WTC11 (cell line): ENCODE measurements around the gene RASSF1. TPM values are rescaled to one million over a fixed set of nuclear protein-coding genes. Genes with fewer than 3 reads are reported as not detected.

Experiments
- ATAC-seq: fragments of 200-7000 bp; cut with Tn5 transposase; 2 replicates; pipeline ENCODE4 v1.10.0; 2021; ENCODE audit warnings: mild to moderate bottlenecking, moderate library complexity
- CTCF ChIA-PET: fragments of 300-600 bp; sonication (Branson Sonifier 250); formaldehyde crosslinking; loops from one replicate; lab custom pipeline; 2021; ENCODE audit warnings: antibody characterized with exemption; lab: Charles Lee
- POLR2A ChIA-PET: fragments of 350-600 bp; sonication (Branson Sonifier 250); formaldehyde crosslinking; loops from one replicate; lab custom pipeline; 2021; ENCODE audit warnings: antibody characterized with exemption; lab: Charles Lee
- DNase-seq: peaks from one replicate; pipeline ENCODE4 v3.0.0; 2021; ENCODE audit warnings: low spot score
- H3K27ac Mint-ChIP-seq: 2 replicates; pipeline ENCODE4 v1.8.0; 2021; ENCODE audit warnings: mixed read lengths
- H3K27me3 Mint-ChIP-seq: 2 replicates; pipeline ENCODE4 v1.8.0; 2021; ENCODE audit warnings: low read depth, mild to moderate bottlenecking, moderate library complexity, mixed read lengths
- H3K36me3 Mint-ChIP-seq: 2 replicates; pipeline ENCODE4 v1.8.0; 2021; ENCODE audit warnings: mixed read lengths
- H3K4me1 Mint-ChIP-seq: 2 replicates; pipeline ENCODE4 v1.8.0; 2022; ENCODE audit warnings: mixed read lengths
- H3K4me3 Mint-ChIP-seq: 2 replicates; pipeline ENCODE4 v1.8.0; 2021; ENCODE audit warnings: mild to moderate bottlenecking, moderate library complexity, mixed read lengths
- H3K9me3 Mint-ChIP-seq: 2 replicates; pipeline ENCODE4 v1.8.0; 2021; ENCODE audit warnings: mixed read lengths
- AFF4 ChIP-seq: sonication (generic); formaldehyde crosslinking; IDR thresholded peaks from 2 replicates; pipeline ENCODE4 v1.8.1; 2023; ENCODE audit warnings: mild to moderate bottlenecking, missing genetic modification reagents, borderline replicate concordance
- AR ChIP-seq: fragments of 250-450 bp; sonication (Bioruptor Pico); IDR thresholded peaks from 2 replicates; pipeline ENCODE4 v1.9.0; 2021; ENCODE audit warnings: mild to moderate bottlenecking
- ATF6 ChIP-seq: sonication (generic); formaldehyde crosslinking; IDR thresholded peaks from 2 replicates; pipeline ENCODE4 v1.8.1; 2023; ENCODE audit warnings: mild to moderate bottlenecking, missing genetic modification reagents
- E2F1 ChIP-seq: sonication (generic); formaldehyde crosslinking; IDR thresholded peaks from 2 replicates; pipeline ENCODE4 v1.8.0; 2022; ENCODE audit warnings: mild to moderate bottlenecking, missing genetic modification reagents
- FOXP1 ChIP-seq: sonication (generic); formaldehyde crosslinking; IDR thresholded peaks from 2 replicates; pipeline ENCODE4 v1.8.0; 2022; ENCODE audit warnings: missing genetic modification reagents, mild to moderate bottlenecking, moderate library complexity, borderline replicate concordance
- FOXP4 ChIP-seq: sonication (generic); formaldehyde crosslinking; IDR thresholded peaks from 2 replicates; pipeline ENCODE4 v1.8.0; 2022; ENCODE audit warnings: mild to moderate bottlenecking, missing genetic modification reagents
- GABPB1 ChIP-seq: sonication (generic); formaldehyde crosslinking; IDR thresholded peaks from 2 replicates; pipeline ENCODE4 v1.8.1; 2023; ENCODE audit warnings: mild to moderate bottlenecking, missing genetic modification reagents
- JUN ChIP-seq: sonication (generic); formaldehyde crosslinking; IDR thresholded peaks from 2 replicates; pipeline ENCODE4 v1.8.0; 2023; ENCODE audit warnings: mild to moderate bottlenecking, missing genetic modification reagents
- MAX ChIP-seq: sonication (generic); formaldehyde crosslinking; IDR thresholded peaks from 2 replicates; pipeline ENCODE4 v1.8.0; 2022; ENCODE audit warnings: mild to moderate bottlenecking, missing genetic modification reagents
- PREB ChIP-seq: sonication (generic); formaldehyde crosslinking; IDR thresholded peaks from 2 replicates; pipeline ENCODE4 v1.8.1; 2022; ENCODE audit warnings: mild to moderate bottlenecking, missing genetic modification reagents, moderate library complexity, borderline replicate concordance
- RORB ChIP-seq: fragments of 250-450 bp; sonication (Bioruptor Pico); IDR thresholded peaks from 2 replicates; pipeline ENCODE4 v1.9.0; 2021; ENCODE audit warnings: mild to moderate bottlenecking
- SMAD4 ChIP-seq: sonication (generic); formaldehyde crosslinking; IDR thresholded peaks from 2 replicates; pipeline ENCODE4 v1.8.0; 2022; ENCODE audit warnings: mild to moderate bottlenecking, missing genetic modification reagents
- SOX15 ChIP-seq: fragments of 250-450 bp; sonication (Bioruptor Pico); IDR thresholded peaks from 2 replicates; pipeline ENCODE4 v1.9.0; 2021; ENCODE audit warnings: mild to moderate bottlenecking
- ZNF232 ChIP-seq: sonication (generic); formaldehyde crosslinking; IDR thresholded peaks from 2 replicates; pipeline ENCODE4 v1.8.0; 2022; ENCODE audit warnings: mild to moderate bottlenecking, missing genetic modification reagents
- ZNF263 ChIP-seq: sonication (generic); formaldehyde crosslinking; IDR thresholded peaks from 2 replicates; pipeline ENCODE4 v1.8.1; 2022; ENCODE audit warnings: low read depth, mild to moderate bottlenecking, moderate library complexity, missing genetic modification reagents
- ZNF416 ChIP-seq: fragments of 250-450 bp; sonication (Bioruptor Pico); IDR thresholded peaks from 2 replicates; pipeline ENCODE4 v1.9.0; 2021; ENCODE audit warnings: mild to moderate bottlenecking, inconsistent platforms
- ZNF532 ChIP-seq: fragments of 250-450 bp; sonication (Bioruptor Pico); IDR thresholded peaks from 2 replicates; pipeline ENCODE4 v1.9.0; 2021; ENCODE audit warnings: mild to moderate bottlenecking, borderline replicate concordance
- ZNF671 ChIP-seq: fragments of 250-450 bp; sonication (Bioruptor Pico); IDR thresholded peaks from 2 replicates; pipeline ENCODE4 v1.8.0; 2021; ENCODE audit warnings: mild to moderate bottlenecking
- total RNA-seq: library from RNA; stranded (reverse); gene quantifications from 3 replicates; pipeline ENCODE4 v1.2.3, GENCODE V29; 2021

The RASSF1 gene
- total RNA-seq, 1 experiment from 2014 or later, result 14.5 TPM

- H3K27ac Mint-ChIP-seq, result no peak overlapping the region
- no peaks in the 10 kb centered on the region for H3K4me1 Mint-ChIP-seq
- H3K4me3 Mint-ChIP-seq, result no peak overlapping the region
- DNase-seq, result no peak
- no peaks in the 10 kb centered on the region for H3K27me3 Mint-ChIP-seq
- CTCF ChIA-PET, result interaction anchor here (0.6 to 3.7 kb wide), 9 partner anchors 19 to 223 kb away, joined by 3 to 15 read pairs (median 3); partner anchors contain the start of genes CISH, CYB561D2, NPRL2 and ZMYND10
- TF ChIP-seq E2F1 (CRISPR knock-in tag), result no peak
- TF ChIP-seq ZNF671 (CRISPR knock-in tag), result no peak
- TF ChIP-seq JUN, result no peak
- no peak for TF ChIP-seq ATF6 (CRISPR knock-in tag)
- no peak for TF ChIP-seq AR (CRISPR knock-in tag)
- TF ChIP-seq MAX (CRISPR knock-in tag), result no peak
- no peak for TF ChIP-seq FOXP1 (CRISPR knock-in tag)
- TF ChIP-seq AFF4, result no peak
- TF ChIP-seq ZNF263 (CRISPR knock-in tag), result no peak
- TF ChIP-seq GABPB1 (CRISPR knock-in tag), result no peak
- no peak for TF ChIP-seq PREB (CRISPR knock-in tag)
- TF ChIP-seq RORB (CRISPR knock-in tag), result no peak
- no peak for TF ChIP-seq SOX15
- TF ChIP-seq ZNF416, result no peak
- TF ChIP-seq ZNF232 (CRISPR knock-in tag), result no peak
- no peak for TF ChIP-seq FOXP4 (CRISPR knock-in tag)
- TF ChIP-seq SMAD4, result no peak
- TF ChIP-seq ZNF532 (CRISPR knock-in tag), result no peak
- no peaks in the 10 kb centered on the region for H3K36me3 Mint-ChIP-seq
- POLR2A ChIA-PET, result interaction anchor here (0.5 to 0.6 kb wide), 2 partner anchors 38 to 1086 kb away, joined by 3 read pairs; no protein-coding TSS in a partner anchor
- no peaks in the 10 kb centered on the region for H3K9me3 Mint-ChIP-seq
- no peak for ATAC-seq
Observed at GRCh38 chr3:50388720-50389413, 48.2 kb upstream of the RASSF1 start.
